DLD1 (cell line): Measurements from ENCODE around the gene SOX15.

Experiments used
- in situ Hi-C: cut with HindIII; loops from 2 replicates; pipeline ENCODE4 v1.10.0; 2017; ENCODE audit warnings: low sequenced_read_pairs

Gene SOX15

DNA sequence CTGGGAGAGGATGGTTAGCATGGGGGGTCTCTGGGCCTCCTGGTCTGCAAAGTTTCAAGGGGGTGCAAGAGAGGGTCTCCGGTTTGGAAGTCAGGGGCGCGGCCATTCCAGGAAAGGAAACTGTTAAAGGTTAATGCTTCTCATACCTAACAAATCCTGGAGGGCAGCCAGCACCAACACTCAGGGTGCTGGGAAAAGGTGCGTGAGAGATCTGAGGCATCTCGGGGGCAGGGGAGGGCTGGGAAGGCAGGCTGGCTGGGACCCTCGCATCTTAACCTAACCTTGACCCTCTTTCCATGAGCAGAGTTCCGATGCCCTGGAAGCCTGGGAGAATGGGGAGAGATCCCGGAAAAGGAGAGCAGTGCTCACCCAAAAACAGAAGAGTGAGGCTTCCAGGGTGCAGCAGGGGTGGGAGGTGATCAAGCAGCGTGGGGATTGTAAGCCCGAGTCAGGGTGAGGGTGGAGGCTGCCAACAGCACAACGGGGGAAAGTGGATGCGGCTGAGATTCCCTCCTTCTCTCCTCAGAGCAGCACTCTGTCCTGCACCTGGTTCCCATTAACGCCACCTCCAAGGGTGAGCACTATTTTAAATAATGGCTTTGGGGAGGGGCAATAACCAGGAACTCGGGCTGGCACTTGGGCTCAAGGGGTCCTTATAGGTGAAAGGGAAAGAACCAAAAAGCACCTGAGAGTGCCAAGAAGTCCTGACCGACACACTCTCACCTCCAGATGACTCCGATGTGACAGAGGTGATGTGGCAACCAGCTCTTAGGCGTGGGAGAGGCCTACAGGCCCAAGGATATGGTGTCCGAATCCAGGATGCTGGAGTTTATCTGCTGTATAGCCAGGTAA, 30.3 kb downstream of the SOX15 start:
- in situ Hi-C loops = no loop called here

DNA sequence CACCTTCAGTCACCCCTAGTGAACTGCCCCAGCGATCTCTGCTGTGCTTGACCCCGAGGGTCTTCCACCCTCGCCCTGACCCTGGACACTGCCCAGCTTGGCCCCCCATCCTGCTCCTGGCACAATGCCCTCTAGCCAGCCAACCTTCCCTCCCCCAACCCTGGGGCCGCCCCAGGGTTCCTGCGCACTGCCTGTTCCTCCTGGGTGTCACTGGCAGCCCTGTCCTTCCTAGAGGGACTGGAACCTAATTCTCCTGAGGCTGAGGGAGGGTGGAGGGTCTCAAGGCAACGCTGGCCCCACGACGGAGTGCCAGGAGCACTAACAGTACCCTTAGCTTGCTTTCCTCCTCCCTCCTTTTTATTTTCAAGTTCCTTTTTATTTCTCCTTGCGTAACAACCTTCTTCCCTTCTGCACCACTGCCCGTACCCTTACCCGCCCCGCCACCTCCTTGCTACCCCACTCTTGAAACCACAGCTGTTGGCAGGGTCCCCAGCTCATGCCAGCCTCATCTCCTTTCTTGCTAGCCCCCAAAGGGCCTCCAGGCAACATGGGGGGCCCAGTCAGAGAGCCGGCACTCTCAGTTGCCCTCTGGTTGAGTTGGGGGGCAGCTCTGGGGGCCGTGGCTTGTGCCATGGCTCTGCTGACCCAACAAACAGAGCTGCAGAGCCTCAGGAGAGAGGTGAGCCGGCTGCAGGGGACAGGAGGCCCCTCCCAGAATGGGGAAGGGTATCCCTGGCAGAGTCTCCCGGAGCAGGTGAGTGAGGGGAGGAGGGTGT, 31.2 kb downstream of the SOX15 start, which contains the start of gene TNFSF13:
Gene TNFSF13, plus strand, starts transcription at position 207 of the 776 bp plus-strand sequence. Its CDS starts 290 bp downstream, at position 497.
- in situ Hi-C loops = no loop called here

DNA sequence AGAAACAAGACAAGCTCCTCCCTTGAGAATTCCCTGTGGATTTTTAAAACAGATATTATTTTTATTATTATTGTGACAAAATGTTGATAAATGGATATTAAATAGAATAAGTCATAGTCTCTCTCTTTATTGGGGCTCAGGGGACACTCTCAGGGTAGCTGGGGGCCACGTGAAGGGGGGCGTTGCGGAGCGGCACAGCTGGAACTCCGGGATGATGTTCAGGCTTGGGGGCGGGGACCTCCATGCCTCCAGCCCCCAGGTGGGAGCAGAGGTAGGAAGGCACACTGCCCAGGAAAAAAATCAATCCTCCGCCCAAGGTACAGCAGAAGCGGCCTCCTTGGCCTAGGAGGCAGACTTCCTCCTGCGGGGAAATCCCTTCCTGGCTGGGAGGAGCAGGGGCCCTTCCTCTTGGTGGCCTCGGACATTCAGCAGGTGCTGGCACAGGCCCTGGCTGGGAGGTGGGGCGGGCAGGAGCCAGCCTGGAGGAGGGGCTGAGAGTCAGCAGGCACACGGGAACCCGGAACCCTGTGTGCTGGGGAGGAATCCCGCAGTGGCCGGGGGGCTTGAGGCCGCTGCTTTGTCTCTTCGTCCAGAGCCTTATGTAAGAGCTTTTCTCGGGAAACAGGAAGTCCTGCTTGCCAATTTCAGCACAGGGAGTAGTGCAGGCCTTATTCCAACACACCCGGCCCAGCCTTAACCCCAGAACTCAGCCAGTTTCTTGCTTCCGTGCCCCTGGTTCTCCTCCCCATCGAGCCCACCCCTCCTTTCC, 31.9 kb downstream of the SOX15 start:
- in situ Hi-C loops = no loop called here

DNA sequence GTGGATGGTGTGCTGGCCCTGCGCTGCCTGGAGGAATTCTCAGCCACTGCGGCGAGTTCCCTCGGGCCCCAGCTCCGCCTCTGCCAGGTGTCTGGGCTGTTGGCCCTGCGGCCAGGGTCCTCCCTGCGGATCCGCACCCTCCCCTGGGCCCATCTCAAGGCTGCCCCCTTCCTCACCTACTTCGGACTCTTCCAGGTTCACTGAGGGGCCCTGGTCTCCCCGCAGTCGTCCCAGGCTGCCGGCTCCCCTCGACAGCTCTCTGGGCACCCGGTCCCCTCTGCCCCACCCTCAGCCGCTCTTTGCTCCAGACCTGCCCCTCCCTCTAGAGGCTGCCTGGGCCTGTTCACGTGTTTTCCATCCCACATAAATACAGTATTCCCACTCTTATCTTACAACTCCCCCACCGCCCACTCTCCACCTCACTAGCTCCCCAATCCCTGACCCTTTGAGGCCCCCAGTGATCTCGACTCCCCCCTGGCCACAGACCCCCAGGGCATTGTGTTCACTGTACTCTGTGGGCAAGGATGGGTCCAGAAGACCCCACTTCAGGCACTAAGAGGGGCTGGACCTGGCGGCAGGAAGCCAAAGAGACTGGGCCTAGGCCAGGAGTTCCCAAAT, 32.6 kb downstream of the SOX15 start:
- in situ Hi-C loops = no loop called here

DNA sequence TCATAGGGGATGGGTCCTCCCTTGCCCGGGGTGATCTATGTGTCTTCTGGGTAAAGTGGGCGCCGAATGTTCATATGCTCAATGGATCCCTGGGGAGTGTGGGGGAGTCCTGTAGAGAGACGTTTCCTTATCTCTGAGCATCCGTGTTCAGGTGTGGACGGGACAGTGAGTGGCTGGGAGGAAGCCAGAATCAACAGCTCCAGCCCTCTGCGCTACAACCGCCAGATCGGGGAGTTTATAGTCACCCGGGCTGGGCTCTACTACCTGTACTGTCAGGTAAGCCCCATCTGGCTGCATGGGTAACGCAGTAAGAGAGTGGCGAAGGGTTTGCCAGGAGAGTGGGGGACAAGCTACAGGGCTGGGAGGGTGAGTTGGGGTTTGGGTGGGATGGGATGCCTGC, 33.3 kb downstream of the SOX15 start:
- in situ Hi-C loops = no loop called here

DNA sequence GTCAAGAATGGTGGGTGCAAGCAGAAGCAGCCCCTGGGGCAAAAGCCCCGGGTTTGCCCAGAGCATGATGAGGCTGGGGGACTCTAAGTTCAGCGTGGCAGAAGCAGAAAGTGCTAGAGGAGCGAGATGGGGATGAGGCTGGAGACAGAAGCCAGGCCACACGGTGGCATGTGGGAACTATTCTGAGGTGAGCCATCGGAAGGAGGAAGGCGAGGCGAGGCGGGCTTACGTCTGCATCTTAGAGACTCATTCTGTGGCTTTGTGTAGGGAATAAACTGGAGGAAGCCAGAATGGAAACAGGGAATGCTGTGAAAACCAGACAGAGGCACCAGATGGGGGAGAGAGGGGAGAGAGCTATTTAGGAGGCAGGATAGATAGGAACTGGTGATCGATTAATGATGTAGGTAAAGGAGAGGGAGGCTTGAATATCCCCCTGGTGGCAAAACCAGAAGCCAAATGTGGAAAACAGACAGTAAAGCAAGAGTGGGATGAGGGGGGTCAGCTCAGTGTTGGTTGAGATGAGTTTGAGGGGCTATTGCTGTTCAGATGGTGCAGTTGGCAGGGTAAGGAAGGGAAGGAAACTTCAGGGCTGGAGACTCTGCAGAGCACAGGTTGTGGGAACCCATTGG, 34.5 kb downstream of the SOX15 start:
- in situ Hi-C loops = no loop called here

DNA sequence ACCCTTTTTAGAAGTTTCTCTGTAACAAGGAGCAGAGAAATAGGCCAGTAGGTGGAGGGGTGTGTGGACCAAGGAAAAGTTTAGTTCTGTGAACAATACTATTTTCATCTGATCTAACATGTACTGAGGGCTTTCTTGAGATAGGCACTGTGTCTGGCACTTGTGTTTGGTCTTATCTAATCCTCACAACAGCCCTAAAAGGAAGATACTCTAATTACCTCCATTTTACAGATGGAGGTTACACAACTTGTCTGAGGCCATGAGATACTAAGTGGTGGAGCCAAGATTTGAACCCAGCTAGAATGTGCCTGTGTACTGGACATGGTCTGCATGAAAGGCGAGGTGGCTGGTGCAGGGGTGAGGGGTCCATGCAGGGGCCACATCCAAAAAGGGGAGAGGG, 36.5 kb downstream of the SOX15 start:
- in situ Hi-C loops = no loop called here

DNA sequence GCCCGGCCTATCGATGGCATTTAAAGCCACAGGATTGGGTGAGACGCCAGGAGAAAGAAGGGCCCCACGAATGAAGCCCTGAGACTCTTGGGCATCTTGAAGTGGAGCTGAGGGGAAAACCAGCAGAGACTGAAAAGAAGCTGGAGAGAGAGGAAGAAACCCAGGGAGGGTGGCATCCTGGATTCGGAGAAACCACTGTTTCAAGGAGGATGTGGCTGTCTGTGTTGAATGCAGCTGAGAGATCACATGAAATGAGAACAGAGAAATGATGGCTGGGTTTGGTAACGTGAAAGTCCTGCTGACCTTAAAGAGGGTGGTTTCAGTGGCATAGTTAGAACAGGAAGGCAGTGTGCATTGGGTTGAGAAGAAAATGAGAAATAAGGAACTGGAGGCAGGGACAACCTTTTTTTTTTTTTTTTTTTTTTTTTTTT, 37.3 kb downstream of the SOX15 start:
- in situ Hi-C loops = no loop called here

DNA sequence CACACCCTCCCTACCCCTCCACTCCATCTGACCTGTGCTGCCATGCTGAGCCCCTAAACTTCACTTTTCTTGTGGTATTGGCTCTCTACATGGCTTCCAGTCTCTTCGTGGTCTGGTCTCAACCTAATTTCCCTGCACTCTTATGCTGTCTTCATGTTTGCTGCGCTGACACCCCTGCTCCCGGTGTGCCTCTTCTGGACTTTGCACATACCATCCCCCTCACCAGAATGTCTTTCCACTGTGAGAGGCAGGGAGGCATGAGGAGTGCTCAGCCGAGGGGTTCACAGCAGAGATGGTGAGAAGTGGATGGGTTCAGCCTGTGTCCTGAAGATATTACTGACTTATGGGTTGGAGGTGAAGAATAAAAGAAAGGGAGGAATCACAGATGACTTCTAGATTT, 38.5 kb downstream of the SOX15 start:
- in situ Hi-C loops = no loop called here

DNA sequence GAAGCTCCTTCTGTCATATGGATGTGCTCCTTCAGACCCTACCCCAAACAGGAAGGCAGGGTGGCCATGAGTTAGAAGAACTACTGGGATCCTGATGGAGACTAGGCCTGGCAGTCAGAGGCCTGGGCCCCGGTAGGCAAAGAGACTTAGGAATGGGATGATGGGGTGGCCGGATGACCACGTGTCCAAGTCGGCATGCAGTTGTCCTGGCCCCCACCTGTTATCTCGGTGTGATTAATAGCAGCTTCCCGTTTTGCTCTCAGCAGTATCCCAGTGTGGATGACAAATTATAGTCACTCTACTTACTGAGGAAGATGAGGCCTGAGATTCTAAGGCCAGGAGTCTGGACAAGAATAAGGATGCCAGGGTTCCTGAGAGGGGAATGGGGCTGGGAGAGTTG, 39.5 kb downstream of the SOX15 start:
- in situ Hi-C loops = no loop called here

DNA sequence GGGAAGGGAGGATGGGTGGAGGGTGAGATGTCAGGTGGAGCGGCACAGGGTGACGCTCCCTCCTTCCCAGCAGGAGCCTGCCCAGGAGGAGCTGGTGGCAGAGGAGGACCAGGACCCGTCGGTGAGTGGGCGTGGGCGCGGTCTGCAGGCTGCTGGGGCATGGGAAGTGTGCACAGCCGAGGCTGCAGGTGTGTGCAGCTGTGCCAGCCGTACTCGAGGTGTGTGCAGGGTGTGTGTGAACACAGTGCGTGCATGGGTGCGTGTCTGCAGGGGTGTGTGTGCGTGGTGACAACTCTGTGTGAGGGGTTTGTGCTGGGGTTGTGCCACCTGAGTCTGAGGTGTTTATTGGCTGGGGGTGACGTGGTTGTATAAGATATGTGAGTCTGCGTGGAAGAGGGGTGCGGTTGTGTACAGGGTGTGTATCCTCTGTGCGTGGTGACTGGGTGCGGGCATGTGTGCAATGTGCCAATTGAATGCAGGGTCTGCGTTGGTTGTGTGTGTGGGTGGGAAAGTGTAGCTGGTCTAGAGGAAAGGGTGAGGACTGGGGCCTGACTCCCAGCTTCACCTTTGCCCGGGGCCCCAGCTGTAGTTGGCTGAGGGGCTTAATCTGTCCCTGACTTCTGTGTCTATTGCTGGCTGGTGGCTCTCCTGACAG, 40.4 kb downstream of the SOX15 start:
- in situ Hi-C loops = no loop called here

DNA sequence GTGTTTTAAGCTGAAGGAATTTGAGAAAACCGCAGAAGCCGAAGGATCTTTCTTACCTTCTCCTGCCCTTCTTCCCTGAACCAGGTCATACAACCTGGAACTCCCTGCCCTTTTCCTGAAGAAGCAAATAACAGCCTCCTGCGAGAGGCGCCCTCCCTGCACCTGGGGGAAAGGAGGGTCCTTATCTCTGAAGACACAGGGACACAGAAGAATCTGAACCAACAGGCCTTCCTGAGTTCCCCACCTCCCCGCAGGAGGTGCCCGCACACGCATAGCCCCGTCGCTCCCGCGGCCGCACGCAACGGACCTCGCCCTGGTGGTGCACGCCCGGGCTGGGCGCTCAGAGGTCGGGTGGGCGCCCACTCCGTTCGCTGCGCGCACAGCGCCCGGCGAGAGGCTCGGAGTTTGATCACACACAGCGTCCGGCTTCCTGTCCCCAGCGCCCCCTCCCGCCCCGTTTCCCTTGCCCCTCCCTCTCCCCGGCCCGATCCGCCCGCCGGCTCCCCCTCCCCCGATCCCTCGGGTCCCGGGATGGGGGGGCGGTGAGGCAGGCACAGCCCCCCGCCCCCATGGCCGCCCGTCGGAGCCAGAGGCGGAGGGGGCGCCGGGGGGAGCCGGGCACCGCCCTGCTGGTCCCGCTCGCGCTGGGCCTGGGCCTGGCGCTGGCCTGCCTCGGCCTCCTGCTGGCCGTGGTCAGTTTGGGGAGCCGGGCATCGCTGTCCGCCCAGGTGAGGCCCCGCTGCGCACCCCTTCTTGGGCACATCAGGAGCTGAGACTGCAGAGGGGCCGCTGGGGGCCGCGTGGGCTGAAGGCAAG, 41.1 kb downstream of the SOX15 start, which contains the start of gene TNFSF12:
Gene TNFSF12, plus strand, starts transcription at position 474 of the 816 bp plus-strand sequence. Its CDS starts 96 bp downstream, at position 570.
- in situ Hi-C loops = no loop called here

DNA sequence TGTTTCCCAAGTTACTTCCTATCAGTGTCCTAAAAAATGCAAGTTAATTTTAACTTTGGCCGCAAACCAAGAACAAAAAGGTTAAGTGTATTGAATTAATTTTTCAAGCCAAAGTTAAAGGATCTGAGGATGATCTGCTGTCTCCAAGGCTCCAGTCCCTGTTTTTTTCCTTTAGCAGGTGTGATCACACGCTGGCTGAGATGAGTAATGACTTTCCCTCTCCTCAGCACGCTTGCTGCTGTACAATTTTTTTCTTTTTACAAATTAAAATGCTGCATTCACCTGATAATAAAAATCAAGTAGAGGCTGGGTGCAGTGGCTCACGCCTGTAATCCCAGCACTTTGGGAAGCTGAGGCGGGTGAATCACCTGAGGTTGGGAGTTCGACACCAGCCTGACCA, 45.0 kb downstream of the SOX15 start:
- in situ Hi-C loops = no loop called here

DNA sequence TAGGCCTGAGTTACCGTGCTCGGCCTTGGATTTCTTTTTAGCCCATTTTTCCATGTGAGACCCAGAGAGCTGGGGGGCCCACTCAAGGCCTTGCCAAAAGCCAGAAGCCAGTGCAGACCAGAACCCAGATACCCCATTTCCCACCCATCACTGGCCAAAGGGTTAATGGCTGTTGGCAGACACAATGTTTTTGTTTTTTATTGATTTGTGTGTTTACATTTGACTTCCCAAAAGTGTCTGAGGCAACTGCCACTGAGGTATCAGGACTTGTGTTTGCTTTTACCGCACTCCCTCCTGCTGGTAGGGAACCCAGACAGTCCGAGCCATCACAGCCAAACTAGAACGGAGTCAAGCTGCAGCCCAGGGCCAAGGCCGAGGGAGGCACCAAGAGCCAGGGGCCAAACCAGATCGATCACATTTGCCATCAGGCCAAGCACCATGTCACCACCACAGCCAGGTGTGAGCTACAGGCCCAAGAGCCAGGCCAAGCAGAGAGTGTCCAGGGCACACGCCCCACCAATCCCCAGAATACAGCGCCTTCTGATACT, 48.7 kb downstream of the SOX15 start:
- in situ Hi-C loops = no loop called here

DNA sequence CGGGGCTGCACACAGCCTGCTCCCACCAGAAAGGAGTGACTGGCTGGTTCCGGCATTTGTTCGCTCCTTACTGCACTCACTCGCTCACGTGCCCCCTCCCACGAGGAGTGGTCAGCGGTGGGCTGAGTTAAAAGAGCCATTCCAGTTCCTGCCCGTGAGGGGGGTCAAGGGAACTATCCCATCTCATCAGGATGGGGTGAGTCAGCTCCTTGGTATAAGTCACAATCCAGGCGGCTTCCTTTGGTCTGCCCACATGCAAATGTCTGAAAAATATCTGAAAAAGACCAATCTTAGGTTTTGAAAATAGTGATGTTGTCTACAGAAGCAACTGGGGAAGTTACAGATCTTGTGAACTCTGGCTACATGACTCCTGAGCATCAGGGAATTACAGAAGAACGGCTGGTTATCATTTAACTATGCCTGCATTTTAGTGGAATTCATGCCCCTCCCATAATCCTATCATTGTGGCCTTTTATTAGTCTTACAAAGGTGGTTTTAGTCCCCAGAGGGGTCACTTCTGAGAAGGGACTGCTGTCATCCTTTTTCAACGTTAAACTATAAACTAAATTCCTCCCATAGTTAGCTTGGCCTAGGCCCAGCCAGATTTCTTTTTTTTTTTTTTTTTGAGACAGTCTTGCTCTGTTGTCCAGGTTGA, 50.9 kb downstream of the SOX15 start:
- in situ Hi-C loops = no loop called here
